IPS DF 4.7 (cell line): ENCODE data around the gene ZBTB47.

Source experiments
- DNase-seq: peaks from one replicate; pipeline ENCODE4 v3.0.0-alpha.2; 2013; ENCODE audit warnings: low spot score; ENCODE audit errors: extremely low read depth

The ZBTB47 gene

DNA sequence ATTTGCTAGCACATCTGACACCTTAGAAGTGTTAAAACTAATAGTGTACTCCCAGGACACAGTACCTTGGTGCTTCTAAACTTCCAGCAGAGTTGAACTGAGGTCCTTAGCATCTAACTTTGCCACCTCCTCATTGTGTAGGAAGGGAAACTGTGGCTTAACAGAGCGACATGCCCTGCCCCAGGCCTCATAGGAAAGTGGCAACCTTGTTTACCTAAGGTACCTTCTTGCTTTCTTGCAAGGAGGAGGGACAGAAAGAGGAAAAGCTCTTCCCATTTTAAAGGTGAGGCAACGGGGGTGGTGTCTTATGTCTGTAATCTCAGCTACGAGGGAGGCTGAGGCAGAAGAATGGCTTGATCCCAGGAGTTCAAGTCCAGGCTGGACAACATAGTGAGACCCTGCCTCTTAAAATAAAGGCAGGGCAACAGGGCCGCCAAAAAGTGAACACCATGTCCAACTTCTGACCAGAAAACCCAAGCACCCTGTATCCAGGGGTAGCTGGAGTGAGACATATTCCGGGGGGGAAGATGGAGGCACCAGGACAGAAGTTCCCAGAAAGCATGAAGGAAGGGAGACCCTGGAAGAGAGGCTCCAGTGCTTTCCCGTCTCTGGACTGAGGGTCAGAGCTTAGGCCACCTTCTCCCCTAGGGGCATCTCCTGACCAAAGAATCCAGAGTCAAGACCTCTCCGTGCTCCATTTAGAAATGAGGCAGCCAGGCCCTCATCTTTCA, 31.3 kb downstream of the ZBTB47 start:
- DNase-seq: no peak

DNA sequence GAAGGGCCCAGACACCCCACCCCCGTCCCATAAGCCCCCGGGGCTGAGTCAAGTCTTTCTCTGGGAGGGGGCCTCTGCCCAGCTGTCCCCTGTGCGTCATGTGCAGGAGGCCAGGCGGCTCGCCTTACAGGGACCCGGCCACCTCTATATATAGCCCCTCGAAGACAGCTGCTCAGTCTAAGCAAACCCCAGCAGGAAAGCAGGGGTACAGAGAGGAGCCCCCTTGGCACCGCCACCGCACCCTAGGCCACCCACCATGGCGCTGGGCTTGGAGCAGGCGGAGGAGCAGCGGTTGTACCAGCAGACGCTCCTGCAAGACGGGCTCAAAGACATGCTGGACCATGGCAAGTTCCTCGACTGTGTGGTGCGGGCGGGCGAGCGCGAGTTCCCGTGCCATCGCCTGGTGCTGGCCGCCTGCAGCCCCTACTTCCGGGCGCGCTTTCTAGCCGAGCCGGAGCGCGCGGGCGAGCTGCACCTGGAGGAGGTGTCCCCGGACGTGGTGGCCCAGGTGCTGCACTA, 31.9 kb downstream of the ZBTB47 start, which contains the start of gene KLHL40:
Gene KLHL40, plus strand, starts transcription at position 175 of the 519 bp plus-strand sequence. Its CDS starts 82 bp downstream, at position 257.
- no peak for DNase-seq

DNA sequence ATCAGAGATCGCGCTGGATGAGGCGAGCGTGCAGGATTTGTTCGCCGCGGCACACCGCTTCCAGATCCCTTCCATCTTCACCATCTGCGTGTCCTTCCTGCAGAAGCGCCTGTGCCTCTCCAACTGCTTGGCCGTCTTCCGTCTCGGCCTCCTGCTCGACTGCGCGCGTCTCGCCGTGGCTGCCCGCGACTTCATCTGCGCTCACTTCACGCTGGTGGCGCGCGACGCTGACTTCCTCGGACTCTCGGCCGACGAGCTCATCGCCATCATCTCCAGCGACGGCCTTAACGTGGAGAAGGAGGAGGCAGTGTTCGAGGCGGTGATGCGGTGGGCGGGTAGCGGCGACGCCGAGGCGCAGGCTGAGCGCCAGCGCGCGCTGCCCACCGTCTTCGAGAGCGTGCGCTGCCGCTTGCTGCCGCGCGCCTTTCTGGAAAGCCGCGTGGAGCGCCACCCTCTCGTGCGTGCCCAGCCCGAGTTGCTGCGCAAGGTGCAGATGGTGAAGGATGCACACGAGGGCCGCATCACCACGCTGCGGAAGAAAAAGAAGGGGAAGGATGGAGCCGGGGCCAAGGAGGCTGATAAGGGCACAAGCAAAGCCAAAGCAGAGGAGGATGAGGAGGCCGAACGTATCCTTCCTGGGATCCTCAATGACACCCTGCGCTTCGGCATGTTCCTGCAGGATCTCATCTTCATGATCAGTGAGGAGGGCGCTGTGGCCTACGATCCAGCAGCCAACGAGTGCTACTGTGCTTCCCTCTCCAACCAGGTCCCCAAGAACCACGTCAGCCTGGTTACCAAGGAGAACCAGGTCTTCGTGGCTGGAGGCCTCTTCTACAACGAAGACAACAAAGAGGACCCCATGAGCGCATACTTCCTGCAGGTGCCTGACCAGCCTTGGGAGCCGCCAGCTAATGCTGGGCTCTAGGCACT, 32.7 kb downstream of the ZBTB47 start:
- no peak for DNase-seq

DNA sequence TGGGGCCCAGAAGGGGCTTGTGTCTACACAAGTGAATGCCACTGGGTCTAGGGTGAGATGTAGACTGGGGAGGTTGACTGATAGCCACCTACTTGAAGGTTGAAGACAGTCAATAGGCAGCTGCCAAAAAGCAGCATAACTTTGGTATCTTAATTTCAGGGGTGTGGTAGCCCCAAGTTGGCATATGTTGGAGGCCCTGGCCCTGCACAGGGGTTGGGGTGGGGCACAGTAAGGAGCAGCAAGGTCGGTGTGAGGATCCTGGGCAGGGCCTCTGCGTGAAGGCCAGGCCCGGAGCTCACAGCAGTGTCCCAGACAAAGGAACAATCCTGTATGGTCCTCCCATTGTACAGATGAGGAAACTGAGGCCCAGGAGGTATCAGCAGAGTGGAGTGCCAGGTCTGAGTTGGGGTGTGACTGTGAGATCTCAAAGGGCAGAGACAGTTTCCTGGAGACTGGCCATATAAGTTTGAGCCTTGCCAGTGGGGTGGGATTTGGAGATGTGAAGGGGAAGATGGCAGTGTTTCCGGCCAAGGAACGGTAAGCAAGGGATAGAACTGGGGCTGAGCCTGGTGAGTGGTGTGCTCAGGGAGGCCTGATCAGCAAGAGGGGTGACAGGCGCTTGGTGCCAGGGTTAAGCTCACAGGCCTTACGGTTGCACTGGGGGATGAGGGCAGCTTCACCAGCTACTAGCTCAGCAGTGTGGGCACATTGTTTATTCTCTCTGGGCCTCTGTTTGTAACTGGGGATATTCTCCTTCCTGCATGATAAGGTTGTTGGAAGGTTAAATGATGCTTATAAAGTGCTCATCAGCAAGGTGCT, 33.5 kb downstream of the ZBTB47 start:
- no peak for DNase-seq

DNA sequence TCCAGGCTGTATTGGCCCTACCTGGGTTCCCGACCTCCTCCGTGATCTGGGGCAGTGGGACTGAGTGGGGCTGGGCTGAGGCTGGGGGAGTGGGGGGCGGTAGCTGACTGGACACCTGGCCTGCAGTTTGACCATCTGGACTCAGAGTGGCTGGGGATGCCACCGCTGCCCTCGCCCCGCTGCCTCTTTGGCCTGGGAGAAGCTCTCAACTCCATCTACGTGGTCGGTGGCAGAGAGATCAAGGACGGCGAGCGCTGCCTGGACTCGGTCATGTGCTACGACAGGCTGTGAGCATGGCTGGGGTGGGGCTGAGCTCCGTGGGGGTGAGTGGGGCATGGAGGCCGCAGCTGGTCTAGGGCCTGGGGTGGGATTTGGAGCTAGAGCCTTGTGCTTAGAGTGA, 34.5 kb downstream of the ZBTB47 start:
- DNase-seq: no peak

DNA sequence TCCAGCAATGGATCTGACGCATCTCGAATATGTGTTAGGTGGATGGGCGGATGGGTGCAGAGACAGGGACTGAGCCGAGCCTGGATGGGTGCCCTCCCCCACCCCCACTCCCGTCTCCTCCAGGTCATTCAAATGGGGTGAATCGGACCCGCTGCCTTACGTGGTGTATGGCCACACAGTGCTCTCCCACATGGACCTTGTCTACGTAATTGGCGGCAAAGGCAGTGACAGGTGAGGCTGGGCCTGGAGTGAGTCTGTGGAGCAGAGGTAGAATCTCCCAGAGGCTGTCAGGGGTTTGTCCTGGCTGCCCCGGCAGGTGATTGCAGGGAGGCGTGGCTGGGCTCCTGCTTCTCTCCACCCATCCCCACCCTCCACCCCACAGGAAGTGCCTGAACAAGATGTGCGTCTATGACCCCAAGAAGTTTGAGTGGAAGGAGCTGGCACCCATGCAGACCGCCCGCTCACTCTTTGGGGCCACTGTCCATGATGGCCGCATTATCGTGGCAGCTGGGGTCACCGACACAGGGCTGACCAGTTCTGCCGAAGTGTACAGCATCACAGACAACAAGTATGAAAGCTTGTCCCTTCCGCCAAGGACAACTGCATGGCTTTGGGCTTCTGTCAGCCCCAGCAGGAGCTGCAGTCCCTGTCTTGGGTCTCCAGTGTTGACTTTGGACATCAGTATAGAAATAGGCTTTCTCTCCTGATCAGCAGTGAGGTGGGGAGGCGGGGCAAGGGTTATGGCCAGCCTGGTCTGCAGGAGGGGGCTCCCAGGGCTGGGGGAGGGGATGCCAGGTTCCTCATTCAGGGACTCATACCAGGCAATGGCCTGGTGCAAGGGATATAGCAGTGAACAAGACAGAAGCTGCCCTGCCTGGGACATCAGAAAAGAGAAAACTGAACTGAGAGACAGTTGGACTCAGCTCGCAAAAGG, 35.3 kb downstream of the ZBTB47 start:
- no peak for DNase-seq

DNA sequence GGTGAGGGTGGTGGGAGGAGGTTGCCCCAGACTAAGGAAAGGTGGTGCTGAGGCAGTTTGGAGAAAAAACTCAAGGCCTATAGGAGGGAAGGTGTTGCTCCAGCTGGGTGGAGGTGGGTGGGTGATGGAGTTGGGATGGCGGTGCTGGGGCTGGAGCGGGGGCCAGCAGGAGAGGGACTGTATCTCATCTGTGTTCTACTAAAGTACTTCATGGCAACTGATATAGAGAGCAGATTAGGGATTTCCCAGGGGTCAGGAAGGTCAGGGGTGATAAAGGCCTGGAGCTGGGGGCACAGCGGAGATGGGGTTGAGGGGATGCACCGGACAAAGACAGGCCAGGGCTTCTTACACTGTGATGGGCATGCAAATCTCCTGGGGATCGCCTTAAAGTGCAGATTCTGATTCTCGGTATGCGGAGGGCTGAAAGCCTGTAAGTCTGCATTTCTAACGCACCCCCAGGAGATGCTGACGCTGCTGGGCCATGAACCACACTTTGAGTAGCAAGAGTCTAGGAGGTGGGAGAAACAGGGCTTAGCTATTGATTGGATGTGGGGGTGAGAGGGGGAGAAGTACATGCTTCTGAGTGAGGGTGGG, 36.0 kb downstream of the ZBTB47 start:
- DNase-seq: no peak

DNA sequence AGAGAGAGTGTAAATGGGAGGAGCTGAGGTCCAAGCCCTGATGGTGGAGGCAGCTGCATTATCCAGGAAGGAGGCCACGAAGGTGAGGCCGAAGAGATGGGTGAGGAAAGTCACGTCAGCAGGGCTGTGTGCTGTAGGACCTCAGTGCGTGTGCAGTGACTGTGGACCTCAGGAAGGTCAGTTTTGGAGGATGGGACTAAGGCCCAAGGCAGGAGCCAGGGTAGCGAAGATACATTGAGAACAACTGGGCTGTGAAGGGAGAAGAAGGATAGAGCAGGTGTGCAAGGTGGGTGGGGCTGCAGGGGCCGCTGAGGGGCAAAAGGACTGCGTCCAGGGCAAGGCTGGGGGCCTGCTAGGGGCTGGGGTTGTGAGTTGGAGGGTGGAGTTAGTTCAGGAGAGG, 36.7 kb downstream of the ZBTB47 start:
- no peak for DNase-seq

DNA sequence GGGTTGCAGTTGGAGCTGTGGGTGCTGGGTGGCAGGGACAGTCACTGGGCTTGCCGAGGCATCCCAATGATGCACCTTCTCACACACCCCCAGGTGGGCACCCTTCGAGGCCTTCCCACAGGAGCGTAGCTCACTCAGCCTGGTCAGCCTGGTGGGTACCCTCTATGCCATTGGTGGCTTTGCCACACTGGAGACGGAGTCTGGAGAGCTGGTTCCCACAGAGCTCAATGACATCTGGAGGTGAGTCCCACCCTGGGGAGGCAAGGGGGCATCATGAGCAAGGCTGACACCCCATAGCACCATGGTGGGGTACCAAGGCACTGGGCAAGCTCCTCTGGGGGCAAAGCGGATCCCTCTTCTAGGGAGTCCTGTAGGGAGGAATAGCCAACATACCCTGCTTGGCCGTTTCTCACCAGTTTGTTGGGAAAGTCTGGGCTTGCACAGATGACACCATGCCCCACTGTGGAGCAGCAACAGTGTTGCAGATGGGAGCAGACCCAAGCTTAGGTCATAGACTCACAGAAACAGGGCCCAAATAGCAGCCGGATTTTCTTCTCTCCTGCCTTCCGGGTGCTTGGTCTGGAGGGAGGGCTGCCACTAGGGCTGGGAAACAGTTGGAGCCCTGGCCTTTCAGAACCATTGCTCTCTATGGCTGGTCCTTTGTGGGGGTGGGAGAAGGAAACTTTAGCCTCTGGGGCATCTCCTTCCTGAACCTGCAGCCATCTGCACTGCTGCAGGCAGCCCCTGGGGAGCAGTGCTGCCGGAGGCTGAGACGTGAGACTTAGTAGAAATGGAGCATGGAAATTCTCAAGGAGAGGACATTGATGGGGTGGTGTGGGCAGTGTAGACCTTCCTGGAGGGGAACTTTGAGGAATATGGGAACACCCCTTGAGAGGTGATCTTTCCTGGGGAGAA, 37.5 kb downstream of the ZBTB47 start:
- DNase-seq: no peak

DNA sequence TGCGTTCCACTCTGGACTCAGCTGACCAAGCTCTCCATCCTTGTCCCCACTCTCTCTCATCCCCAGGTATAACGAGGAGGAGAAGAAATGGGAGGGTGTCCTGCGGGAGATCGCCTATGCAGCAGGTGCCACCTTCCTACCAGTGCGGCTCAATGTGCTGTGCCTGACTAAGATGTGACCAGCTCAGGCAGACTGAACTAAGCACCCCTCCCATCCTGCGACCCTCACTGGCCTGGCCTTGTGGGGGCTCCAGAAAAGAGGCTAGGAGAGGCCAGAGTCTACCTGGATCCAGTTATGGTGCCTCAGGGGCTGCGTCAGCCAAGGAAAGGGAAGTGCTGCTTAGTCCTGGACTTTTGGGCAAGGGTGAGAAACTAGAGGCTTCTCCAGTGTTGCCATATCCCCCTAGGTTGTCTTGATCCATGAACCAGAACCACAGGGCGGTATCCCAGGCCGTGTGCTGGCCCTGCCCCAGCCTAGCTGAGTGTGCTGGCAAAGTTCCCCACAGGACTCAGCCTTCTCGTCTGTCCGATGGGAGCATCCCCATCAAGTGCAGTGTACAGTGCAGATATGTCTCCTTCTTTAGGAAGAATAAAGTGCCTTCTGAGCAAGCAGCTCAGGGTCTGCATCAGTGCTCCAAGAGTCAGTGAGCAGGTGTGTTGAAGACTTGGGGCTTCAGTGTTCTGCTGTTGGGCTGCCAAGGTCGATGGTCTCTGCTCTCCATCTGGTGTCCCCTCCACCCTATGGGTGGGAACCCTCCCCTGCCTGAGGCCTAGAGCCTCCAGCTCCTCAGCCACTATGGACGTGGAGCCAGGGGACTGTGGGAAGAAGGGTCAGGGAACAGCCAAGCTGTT, 38.5 kb downstream of the ZBTB47 start:
- no peak for DNase-seq

DNA sequence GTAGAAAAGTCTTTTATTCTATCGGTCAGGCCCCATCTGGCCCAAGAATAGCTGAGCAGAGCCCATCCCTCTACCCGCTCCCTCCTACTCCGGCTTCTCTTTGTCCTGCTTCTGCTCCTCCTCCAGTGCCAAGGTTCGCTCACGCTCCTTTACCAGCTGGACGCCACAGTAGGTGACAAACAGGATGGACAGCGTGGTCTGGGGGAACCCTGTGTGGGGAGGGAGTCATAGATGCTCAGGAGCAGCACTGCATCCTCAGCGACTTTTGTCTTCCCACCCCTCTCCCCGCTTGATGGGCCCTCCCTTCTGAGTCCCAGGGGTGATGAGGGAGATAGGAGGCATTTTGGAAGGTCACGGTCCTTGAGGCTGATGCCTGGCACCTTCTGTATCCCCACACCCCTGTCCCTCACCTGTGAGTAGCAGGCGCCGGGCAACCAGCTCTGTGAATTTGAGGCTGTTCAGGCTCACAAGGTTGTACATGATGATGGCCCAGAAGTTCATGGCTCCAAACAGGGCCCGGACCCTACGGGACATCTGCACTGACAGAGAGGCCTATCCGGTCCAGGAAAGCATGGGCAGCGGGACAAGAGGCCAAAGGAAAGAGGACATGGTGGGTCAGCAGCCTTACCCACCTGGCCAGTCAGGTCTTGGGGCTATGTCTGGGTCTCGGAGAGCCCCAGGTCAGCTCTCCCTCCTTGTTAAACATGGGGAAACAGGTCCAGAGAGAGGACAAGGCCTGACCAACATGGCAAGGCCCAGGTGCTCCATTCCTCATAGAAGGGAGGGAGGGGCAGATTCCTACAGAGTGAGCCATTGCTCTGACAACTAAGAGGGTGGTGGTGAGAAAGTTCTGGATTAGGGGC, 39.4 kb downstream of the ZBTB47 start:
- DNase-seq: no peak

DNA sequence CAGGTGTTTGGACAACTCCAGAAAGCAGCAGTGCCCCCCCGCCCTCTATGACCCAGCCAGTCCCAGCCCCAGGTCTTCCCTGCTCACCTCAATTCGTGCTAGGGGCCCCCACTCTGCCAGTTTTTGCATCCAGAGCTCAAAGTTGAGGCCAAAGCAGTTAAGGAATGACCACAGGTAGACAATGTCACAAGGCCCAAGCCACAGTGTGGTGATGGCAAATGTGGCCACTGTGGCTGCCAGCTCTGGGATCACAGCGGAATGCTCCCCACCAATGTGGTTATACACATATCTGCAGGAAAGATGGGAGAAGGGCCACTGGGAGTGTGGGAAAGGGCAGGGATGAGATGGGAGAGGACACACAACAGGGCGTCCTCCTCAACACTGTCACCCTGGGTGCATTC, 40.0 kb downstream of the ZBTB47 start:
- no peak for DNase-seq

DNA sequence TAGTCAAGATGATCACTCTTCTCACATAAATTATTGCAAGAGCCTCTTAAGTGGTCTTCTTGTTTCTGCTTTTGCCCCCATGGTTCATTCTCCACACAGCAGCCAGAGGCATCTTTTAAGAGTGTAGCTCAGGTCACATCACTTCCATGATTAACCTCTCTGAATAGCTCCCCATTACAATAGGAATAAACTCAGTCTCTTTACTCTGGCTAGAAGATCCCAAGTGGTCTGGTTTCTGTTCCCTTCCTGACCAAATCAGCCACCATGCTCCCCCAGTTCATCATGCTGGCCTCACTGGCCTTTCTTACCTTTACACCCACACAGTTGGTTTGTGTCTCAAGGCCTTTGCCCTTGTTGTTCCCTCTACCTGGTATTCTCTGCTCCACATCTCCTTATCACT, 40.9 kb downstream of the ZBTB47 start:
- no peak for DNase-seq

DNA sequence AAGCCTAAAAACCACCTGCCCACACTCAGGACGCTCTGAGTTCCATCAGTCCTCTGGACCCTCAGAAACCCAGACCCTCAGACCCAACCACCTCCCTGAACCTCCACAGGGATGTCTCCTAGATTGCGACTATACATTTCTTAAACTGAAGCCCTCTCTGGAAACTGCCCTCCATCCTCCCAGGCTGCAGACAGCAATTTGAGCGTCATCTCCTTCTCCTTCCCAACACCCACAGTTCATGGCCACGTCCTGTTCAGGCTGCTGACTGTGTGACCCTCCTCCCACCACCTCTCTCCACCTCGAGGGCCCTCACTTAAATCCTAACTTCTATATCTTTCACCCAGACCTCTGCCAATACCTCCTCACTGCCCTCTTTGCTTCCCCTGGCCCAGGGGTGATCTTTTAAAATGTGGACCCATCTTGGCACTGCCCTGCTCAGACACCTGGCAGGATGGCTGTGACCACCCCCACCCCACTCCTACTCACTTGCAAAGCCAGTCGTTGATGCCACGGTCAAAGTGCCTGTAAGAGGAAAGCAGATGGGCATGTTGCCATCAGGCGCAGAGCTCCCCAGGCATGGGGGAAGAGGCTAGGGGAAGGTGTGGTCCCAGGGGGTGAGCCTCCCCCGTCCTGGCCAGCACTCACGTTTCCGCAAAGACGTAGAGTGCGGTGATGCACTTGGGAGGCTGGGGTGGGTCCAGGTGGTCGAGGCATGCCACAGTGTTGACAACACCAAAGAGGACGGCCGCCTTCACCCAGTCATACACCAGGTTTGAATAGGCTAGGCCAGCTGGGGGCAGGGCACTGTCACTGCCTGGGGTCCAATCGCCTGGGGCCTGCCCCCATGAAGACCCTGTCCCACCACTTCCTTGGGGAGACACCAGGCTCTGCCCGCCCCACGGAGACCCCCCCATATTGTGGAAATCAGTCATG, 43.1 kb downstream of the ZBTB47 start:
- no peak for DNase-seq

DNA sequence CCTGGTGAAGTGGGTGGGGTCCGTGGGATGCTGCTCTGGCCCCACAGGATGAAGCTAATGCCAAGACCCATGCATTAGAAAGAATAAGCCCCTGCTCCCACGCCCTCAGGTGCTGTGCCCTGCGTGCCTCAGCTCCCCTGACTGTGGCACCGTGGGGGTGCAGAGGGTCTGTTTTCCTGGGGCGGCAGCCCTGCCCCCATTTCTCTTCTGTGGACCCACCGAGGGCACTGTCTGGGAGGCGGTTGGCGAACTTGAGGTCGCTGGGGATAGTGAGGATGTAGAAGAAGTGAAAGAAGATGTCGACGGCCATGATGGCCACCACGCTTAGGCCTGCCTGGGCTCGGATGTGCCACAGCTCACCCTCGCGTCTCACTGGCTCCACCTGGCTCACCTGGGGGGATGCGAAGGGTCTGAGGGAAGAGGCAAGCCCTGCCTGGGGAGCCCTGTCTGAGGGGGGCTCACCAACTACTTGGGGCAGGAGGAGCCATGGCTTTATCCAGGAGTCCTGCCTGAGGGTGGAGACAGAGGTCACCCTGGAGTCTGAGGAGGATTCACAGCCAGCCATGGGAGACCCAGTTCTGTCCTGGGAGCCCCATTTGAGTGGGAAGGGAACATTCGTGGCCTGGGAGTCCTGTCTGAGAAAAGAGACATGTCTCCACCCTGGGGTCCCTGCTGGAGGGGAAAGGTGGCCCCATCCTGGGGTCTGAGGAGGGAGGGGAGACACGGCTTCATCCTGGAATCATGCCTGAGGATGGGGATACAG, 44.0 kb downstream of the ZBTB47 start:
- DNase-seq: no peak
